Urinary bladder (tissue), 4 donors: Measurements from ENCODE around the gene UGT1A4. TPM values are rescaled to one million over a fixed set of nuclear protein-coding genes. Genes with fewer than 3 reads are reported as not detected.

Experiments
- DNase-seq: peaks from one replicate; pipeline ENCODE4 v3.0.0-alpha.2; 2015; ENCODE audit errors: extremely low spot score
- H3K27ac ChIP-seq: one replicate; pipeline ENCODE4 v1.5.1; 2013; ENCODE audit warnings: low read depth, mild to moderate bottlenecking, moderate library complexity
- H3K36me3 ChIP-seq: one replicate; pipeline ENCODE4 v1.6.1; 2013; ENCODE audit warnings: mild to moderate bottlenecking, moderate library complexity; ENCODE audit not compliant: insufficient read depth
- H3K4me1 ChIP-seq: one replicate; pipeline ENCODE4 v1.6.1; 2013; ENCODE audit warnings: mild to moderate bottlenecking, moderate library complexity; ENCODE audit not compliant: insufficient read depth
- H3K4me3 ChIP-seq: one replicate; pipeline ENCODE4 v1.5.1; 2013; ENCODE audit warnings: low read depth, low read length
- WGBS: extraction: QIAGEN DNeasy Blood & Tissue Kit; methylation state at CpG from one replicate; pipeline ENCODE4 v1.1.7; 2013; 5-methylcytosine and 5-hydroxymethylcytosine counted together
- polyA plus RNA-seq: library from polyadenylated mRNA; stranded (reverse); fragments of 200-250 nt; gene quantifications from one replicate; pipeline ENCODE4 v1.2.3, GENCODE V29; 2013
- total RNA-seq: library from RNA; depleted of rRNA; stranded (reverse); fragments of >200 nt; gene quantifications from one replicate; pipeline ENCODE4 v1.2.3, GENCODE V29; 2014
- donor health status: healthy with polysubstance abuse.
- donor health status: healthy.

The UGT1A4 gene
- total and polyA plus RNA-seq, 2 donors, result 1.1 to 1.2 TPM

- Histone ChIP-seq H3K36me3 (no peaks in the 10 kb centered on the region), H3K4me3 (no peak overlapping the region), H3K27ac (no peak overlapping the region), H3K4me1 (no peaks in the 10 kb centered on the region)
- 91% methylated on average over 13 of the region's 13 CpGs for WGBS
- no peak for DNase-seq
These were observed 77.2 kb downstream of the UGT1A4 start for GRCh38 chr2:233795735-233796171.

GRCh38 chr2:233796254-233796653 lies 77.7 kb downstream of the UGT1A4 start:
- no peak overlapping the region for H3K27ac ChIP-seq
- 84% methylated on average over 9 of the region's 9 CpGs for WGBS
- no peaks in the 10 kb centered on the region for H3K36me3 ChIP-seq
- no peak for DNase-seq
- H3K4me1 ChIP-seq, result no peaks in the 10 kb centered on the region
- no peak overlapping the region for H3K4me3 ChIP-seq

- DNase-seq, result no peak
- Histone ChIP-seq H3K4me3 (no peak overlapping the region), H3K27ac (no peak overlapping the region), H3K4me1 (no peaks in the 10 kb centered on the region), H3K36me3 (no peaks in the 10 kb centered on the region)
- 81% methylated on average over 14 of the region's 14 CpGs for WGBS
These were observed 80.0 kb downstream of the UGT1A4 start for GRCh38 chr2:233798335-233799086.

- WGBS, result 62% methylated on average over 7 of the region's 7 CpGs
These were observed 80.6 kb downstream of the UGT1A4 start for GRCh38 chr2:233799087-233799665.

GRCh38 chr2:233799716-233800115 lies 81.2 kb downstream of the UGT1A4 start:
- H3K4me1 ChIP-seq, result no peaks in the 10 kb centered on the region
- H3K36me3 ChIP-seq, result no peaks in the 10 kb centered on the region
- H3K27ac ChIP-seq, result no peak overlapping the region
- H3K4me3 ChIP-seq, result no peak overlapping the region
- DNase-seq, result no peak
- WGBS, result 53% methylated on average over 5 of the region's 5 CpGs

More at GRCh38 chr2:233799087-233799665, 80.6 kb downstream of the UGT1A4 start:
- no peak overlapping the region for H3K27ac ChIP-seq
- no peak overlapping the region for H3K4me3 ChIP-seq
- no peaks in the 10 kb centered on the region for H3K36me3 ChIP-seq
- DNase-seq, result no peak
- H3K4me1 ChIP-seq, result no peaks in the 10 kb centered on the region

- no peak for DNase-seq
- H3K27ac ChIP-seq, result no peak overlapping the region
- no peaks in the 10 kb centered on the region for H3K4me1 ChIP-seq
- no peaks in the 10 kb centered on the region for H3K36me3 ChIP-seq
- 77% methylated on average over 7 of the region's 7 CpGs for WGBS
- no peak overlapping the region for H3K4me3 ChIP-seq
These were observed 81.7 kb downstream of the UGT1A4 start for GRCh38 chr2:233800208-233800607.

GRCh38 chr2:233801357-233802131 lies 83.0 kb downstream of the UGT1A4 start:
- H3K4me3 ChIP-seq, result no peak overlapping the region
- no peaks in the 10 kb centered on the region for H3K36me3 ChIP-seq
- no peak overlapping the region for H3K27ac ChIP-seq
- DNase-seq, result no peak
- 80% methylated on average over 9 of the region's 9 CpGs for WGBS
- no peaks in the 10 kb centered on the region for H3K4me1 ChIP-seq

- Histone ChIP-seq H3K36me3 (no peaks in the 10 kb centered on the region), H3K4me1 (no peaks in the 10 kb centered on the region), H3K4me3 (no peak overlapping the region), H3K27ac (no peak overlapping the region)
- DNase-seq, result no peak
- WGBS, result 68% methylated on average over 3 of the region's 3 CpGs
These were observed 83.7 kb downstream of the UGT1A4 start for GRCh38 chr2:233802132-233802815.

GRCh38 chr2:233803292-233803911 lies 84.9 kb downstream of the UGT1A4 start:
- H3K4me3 ChIP-seq, result no peak overlapping the region
- H3K4me1 ChIP-seq, result no peaks in the 10 kb centered on the region
- WGBS, result 65% methylated on average over 2 of the region's 2 CpGs
- H3K36me3 ChIP-seq, result no peaks in the 10 kb centered on the region
- no peak overlapping the region for H3K27ac ChIP-seq
- no peak for DNase-seq

- no peak for DNase-seq
- no peaks in the 10 kb centered on the region for H3K4me1 ChIP-seq
- H3K27ac ChIP-seq, result no peak overlapping the region
- 73% methylated on average over 8 of the region's 8 CpGs for WGBS
- H3K4me3 ChIP-seq, result no peak overlapping the region
- H3K36me3 ChIP-seq, result no peaks in the 10 kb centered on the region
These were observed 85.5 kb downstream of the UGT1A4 start for GRCh38 chr2:233803994-233804393.

GRCh38 chr2:233807215-233807865 lies 88.8 kb downstream of the UGT1A4 start:
- no peak overlapping the region for H3K27ac ChIP-seq
- WGBS, result 71% methylated on average over 12 of the region's 12 CpGs
- H3K36me3 ChIP-seq, result no peaks in the 10 kb centered on the region
- H3K4me3 ChIP-seq, result no peak overlapping the region
- H3K4me1 ChIP-seq, result no peaks in the 10 kb centered on the region
- DNase-seq, result no peak

GRCh38 chr2:233807966-233808935 lies 89.7 kb downstream of the UGT1A4 start:
- Histone ChIP-seq H3K4me1 (no peaks in the 10 kb centered on the region), H3K36me3 (no peaks in the 10 kb centered on the region), H3K4me3 (no peak overlapping the region), H3K27ac (no peak overlapping the region)
- DNase-seq, result no peak
- 80% methylated on average over 10 of the region's 10 CpGs for WGBS
